Lower leg skin (tissue), 3 donors: ENCODE measurements around the gene KIF26B.

ENCODE experiments used
- POLR2A ChIP-seq, 2 donors: fragments of 450-650 bp; IDR thresholded peaks; one replicate each; pipeline ENCODE4 v1.6.1; 2016 to 2017; ENCODE audit warnings: antibody characterized with exemption in 2 of 2, mild to moderate bottlenecking in 1 of 2, moderate library complexity in 1 of 2
- TF ChIP-seq, protein P1 (sequence below), 3 donors: fragments of 450-650 bp; IDR thresholded peaks; one replicate each; pipeline ENCODE4 v1.5.1; 2016; ENCODE audit warnings: antibody characterized with exemption in 3 of 3, mild to moderate bottlenecking in 3 of 3, moderate library complexity in 2 of 3

- TF ChIP-seq, protein P1, sequence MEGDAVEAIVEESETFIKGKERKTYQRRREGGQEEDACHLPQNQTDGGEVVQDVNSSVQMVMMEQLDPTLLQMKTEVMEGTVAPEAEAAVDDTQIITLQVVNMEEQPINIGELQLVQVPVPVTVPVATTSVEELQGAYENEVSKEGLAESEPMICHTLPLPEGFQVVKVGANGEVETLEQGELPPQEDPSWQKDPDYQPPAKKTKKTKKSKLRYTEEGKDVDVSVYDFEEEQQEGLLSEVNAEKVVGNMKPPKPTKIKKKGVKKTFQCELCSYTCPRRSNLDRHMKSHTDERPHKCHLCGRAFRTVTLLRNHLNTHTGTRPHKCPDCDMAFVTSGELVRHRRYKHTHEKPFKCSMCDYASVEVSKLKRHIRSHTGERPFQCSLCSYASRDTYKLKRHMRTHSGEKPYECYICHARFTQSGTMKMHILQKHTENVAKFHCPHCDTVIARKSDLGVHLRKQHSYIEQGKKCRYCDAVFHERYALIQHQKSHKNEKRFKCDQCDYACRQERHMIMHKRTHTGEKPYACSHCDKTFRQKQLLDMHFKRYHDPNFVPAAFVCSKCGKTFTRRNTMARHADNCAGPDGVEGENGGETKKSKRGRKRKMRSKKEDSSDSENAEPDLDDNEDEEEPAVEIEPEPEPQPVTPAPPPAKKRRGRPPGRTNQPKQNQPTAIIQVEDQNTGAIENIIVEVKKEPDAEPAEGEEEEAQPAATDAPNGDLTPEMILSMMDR (IDR thresholded peaks at IDR 0.05), result no peak
- TF ChIP-seq POLR2A (IDR thresholded peaks at IDR 0.05), result no peak
Observed at GRCh38 chr1:245475961-245476516, 321.3 kb downstream of the KIF26B start.
